NCI-H82 treated with DMSO at 0.1 percent for 48 hours (cell line): ENCODE measurements around the gene TEAD1.

ENCODE experiments used
- DNase-seq: peaks from one replicate; lab custom pipeline; 2025; ENCODE audit not compliant: unreplicated experiment; lab: John Stamatoyannopoulos, UW

Gene TEAD1

DNA sequence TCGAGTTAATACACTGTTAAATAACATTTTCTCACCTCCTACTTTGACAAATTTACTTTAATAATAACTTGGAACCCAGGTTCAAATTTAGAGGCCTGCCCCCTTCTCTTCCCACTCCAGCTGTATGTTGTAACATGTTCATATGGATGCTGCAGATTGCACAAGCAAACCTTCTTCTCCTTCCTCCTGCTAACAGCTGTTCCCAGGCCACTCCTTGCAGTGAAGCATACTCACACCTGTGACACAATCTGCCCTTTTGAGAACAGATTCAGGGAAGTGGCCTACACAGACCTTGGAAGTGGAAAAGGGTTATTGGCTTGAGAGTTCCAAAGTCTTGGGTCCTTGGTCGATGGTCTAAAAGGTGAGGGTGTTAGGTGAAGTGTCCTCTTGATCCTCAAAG, 131.9 kb downstream of the TEAD1 start:
- DNase-seq = no peak

DNA sequence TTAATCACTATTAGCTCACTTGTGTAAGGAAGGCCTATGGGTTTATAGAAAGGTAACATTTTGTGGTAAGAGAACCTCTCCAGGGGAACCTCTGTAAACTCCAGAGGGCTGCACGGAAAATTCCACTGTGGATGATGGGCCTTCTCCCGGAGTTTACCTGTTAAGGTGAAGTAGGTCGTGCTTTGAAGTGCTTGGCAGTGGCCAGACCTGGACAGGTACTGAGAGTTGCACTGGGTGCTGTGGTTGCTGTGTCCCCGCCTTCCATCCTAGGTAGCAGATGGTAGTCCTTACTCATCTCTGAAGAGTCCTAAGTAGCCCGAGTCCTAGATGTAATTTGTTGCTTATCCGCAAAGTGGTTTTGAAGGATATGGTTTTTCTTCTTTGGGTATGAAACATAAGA, 133.4 kb downstream of the TEAD1 start:
- peak; percentile 22 for DNase-seq

DNA sequence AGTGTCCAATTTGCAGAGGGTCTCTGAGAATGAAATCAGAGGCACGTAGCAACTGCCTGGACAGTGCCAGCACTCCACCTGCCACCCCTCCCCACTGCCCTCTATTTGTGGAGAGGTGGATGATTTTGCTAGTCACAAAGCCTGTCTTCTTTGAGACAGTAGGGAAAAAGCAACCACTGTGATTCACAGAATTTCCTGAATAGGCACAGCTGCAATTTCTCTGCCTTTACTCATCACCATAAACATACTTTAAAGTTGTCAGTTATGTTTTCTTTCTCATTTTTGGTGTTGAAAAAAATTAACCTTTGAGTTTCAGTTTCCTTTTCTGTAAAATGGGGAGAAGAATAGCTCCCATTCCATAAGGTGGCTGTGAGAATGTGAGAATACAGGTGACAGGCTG, 134.3 kb downstream of the TEAD1 start:
- no peak for DNase-seq

DNA sequence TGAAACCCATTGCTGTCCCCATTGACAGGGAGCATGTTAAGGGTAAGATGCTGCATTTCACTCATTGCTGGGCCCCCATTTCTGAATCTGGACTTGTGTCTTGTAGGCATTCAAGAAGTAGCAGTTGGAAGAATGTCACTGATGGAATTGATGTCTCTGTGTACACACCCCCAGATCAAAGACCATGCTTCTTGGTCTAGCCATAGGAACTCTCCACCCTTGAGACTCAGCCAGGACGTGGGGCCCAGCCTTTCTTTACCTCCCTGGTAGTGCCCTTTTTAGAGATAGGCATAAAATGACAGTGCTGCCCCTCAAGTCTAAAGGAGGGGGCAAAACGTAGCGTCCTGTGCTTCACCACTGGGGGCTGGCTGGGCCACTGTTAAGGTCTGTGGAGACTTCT, 135.1 kb downstream of the TEAD1 start:
- DNase-seq = no peak

DNA sequence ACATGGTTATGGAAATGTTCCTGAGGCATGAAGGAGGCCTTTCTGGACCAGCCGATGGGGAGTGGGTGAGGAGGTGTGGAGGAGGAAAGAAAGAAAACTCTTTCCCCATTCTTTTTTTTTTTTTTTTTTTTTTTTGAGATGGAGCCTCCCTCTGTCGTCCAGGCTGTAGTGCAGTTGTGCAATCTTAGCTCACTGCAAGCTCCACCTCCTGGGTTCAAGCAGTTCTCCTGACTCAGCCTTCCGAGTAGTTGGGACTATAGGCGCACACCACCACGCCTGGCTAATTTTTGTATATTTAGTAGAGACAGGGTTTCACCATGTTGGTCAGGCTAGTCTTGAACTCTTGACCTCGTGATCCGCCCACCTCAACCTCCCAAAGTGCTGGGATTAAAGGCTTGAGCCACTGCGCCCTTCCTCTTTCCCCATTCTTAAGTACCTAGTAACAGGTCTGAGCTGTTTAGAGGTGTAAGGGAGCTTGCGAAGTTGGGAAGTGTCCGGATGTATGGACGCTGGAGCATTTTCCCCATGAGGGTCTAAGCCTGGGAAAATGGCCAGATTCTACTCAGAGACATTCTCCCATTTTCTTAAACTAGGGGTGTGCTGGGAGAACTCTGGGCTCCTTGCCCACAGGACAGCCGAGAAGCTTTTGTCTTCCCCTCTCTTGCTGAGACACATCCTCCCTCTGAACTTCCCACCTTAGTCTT, 135.8 kb downstream of the TEAD1 start:
- DNase-seq = no peak

DNA sequence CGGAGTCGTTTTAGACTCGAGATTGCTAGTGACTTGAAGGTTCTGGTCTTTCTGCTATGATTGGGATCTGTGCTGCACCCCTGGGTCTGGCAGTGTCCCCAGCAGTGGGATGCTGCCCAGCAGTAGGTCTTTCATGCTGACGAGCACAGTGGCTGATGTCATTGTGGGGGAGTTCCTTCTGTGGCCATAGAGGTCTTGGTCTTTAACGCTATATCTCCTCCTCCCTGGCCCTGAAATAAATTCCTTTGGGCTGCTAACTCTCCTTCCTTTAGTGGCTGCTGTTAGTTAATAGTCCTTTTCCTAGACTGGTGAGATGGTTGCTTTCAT, 136.3 kb downstream of the TEAD1 start:
- no peak for DNase-seq

DNA sequence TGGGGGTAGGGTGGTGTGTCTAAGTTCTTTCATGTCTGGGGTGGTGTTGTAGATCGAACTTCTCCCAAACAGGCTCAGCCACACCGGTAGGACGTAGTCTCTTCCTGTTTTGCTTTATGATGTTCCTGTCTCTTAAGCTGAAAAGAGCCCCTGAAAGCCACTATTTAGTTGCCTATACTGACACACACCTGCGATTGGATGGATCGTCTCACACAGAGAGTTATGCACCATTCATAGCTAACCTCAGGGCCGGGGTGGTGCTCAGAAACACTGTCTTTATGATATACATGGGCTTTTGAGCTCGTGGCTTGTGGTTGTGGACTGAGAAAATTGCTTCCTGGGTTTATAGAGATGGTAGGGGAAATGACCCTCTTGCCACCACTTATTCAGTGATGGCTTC, 137.6 kb downstream of the TEAD1 start:
- DNase-seq = no peak

DNA sequence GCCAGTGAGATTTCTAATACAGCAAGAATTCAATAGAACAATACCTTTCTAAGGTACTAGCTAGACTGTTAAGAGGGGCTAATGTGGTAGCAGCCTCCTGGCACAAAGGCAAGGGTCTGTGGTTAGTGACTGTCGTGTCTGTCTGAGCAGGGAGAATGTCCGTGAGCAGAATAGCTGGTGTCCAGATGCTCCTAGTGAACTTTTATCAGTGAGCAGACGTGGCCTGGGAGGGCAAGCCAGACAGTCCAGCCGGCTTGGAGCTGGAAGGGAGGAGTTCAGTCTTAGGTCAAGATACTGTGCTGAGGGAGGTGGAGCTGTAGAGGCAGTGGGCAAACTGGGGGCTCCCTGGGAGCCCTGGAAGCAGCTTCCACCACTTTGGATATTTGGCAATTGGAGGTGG, 138.6 kb downstream of the TEAD1 start:
- DNase-seq = no peak

DNA sequence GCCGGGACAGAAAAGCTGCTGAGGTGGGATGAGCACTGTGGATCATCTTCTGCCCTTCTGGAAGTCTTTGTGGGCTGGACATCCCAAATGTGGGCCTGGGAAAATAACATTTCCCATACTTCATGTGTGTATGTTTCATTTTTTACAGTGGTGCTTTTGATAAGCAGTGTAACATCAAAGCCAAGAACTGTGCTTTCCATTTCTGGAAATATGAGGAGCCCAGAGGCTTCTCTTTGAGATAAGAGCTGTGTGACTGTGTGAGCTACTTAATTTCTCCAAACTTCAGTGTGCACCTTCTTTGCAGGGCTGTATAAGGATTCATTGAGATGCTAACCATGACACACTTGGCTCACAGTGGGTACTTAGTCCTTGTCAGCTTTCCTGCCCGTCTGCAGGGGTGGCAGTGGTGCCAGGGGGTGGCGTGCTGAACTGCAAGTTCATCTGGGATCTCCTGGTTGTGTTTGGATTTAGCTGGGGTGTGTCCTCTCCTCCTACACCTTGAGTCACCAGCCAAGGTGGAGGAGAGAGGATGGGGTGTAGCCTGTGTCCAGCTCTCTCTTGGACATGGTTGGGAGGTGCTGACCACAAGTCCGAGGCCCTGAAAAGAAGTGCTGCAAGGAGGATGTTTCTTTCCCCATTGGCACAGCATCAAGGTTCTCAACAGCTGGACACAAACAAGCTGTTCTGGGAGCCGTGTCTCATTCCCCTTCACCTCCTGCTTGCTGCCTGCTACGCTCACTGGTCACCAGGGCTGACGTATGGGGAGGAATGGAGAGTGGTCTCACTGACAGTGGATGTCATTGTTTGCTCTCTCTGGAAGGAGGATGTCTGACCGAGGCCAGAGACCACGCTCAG, 139.4 kb downstream of the TEAD1 start:
- no peak for DNase-seq

DNA sequence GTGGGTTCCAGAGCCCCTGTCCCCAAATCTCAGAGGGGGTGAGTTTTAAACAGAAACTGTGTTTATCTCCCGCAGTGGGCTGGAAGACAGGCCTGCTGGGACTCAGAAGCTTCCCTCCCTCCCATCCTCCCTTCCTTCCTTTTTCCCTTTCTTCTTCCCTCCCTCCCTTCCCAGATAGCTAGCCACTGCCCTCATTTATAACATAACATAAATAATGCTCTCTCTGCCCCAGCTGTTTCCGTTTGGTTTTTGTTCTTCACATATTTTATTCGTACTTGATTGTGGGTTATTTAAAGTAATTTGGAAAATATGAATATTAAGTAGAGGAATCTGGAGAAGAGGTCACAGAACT, 140.9 kb downstream of the TEAD1 start:
- no peak for DNase-seq

DNA sequence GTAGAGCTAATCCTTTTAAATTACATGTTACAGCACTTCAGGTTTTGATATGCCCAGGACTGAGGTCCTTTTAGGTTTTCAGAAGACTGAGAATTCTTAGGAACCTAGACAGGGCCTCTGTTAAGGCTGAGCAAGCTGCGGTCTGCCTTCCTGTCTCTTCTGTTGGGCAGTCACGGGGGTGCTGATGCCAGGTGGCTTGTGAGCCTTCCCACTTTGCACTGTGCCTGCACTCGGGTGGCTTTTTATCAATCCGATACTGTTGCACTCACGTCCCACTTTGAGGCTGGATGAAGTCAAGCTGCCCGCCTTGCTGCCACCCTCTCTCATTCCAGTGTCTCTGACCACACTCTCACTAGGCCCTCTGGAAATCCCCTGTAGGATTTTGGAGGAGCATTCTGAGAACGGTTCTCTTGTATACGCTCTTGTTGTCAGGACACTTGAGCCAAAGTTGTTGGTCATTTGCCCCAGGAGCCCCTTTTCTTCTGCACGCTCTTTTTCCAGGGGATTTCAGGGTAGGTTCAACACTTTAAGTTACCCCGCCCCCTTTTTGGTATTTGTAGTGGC, 141.8 kb downstream of the TEAD1 start:
- DNase-seq = no peak

DNA sequence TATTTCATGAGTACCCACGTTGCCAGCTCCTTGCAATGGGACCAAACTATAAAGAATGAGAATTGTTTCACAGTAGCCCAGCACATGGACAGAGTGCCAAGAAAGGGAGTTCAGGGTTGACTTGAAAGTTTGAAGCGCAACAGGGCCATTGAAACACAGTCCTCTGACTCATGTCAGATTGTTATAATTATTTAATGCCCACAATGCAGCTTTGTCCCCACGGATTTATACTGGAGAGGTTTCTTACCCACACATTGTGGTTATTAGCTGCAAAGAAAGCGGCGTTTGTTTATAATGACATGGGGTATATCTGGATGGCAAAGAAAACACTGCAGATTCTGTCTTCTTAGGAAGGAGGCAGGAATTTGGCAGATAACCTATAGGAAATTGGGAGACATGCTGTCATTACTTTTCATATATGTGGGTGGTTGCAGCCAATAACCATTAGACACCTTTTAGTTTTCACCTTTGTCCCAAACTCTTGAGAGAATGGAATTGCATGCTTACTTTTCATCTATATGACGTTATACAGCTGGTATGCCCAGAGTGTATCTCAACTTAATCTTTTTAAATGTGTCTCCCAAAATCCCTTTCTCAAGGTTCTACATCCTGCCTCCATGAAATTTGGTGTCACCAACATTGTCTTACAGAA, 143.6 kb downstream of the TEAD1 start:
- no peak for DNase-seq

DNA sequence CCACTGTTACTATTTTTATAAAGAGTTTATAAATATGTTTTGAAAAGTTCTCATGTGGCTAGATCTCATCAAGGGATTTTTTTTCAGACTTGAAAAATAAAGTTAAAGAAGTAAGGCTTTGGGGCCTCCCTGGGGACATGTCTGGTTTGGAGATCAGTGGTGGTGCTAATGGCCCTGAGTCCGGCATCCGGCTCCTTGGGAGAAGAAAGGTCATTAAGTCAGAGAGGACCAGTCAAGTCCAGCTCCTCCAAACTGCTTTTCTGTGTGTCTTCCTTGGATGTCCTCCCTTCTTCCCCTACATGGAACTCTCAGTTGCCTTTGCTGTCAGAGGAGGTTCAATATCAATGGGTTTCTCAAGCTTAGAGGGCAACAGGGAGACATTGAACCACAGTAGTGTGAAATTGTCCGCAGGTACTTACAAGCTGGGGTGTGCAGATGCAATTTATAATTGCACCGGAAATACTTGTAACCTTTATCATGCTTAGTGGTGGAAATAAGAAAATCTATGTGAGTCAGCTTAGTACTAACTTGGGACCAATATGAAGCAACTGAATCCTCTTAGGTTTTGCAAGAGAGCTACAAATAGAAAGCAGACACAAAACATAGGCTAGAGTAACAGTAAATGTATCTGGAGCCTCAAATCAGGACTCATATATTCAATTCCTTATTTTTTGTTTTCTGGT, 144.3 kb downstream of the TEAD1 start:
- no peak for DNase-seq

DNA sequence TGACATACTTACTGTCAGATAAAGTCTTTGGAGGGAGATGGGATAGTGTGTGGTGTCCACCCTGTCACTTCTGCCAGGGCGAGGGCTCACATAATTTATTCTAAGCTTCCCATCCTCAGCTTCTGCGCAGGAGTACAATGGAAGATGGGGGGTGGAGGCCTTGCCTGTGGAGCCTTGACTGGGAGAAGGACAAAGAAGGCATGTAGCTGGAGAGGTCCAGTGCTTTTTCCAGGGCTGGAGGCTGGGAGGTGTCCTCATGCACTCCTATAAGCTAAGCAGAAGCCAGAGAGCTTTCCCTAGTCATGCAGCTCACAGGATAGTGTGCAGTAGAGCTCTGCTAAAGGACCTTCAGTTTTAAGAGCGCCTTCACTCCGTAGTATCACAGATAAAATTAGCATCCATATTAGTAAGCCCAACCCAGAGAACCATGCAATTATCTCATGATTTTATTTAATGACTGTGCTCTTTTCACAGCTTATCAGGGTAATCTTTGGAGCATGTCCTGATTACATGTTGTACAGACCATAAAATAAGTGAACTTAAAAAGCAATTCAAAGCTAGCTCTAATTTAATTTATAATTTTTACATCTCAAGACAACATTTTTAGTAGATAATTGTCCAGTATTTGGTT, 148.3 kb downstream of the TEAD1 start:
- DNase-seq = no peak

DNA sequence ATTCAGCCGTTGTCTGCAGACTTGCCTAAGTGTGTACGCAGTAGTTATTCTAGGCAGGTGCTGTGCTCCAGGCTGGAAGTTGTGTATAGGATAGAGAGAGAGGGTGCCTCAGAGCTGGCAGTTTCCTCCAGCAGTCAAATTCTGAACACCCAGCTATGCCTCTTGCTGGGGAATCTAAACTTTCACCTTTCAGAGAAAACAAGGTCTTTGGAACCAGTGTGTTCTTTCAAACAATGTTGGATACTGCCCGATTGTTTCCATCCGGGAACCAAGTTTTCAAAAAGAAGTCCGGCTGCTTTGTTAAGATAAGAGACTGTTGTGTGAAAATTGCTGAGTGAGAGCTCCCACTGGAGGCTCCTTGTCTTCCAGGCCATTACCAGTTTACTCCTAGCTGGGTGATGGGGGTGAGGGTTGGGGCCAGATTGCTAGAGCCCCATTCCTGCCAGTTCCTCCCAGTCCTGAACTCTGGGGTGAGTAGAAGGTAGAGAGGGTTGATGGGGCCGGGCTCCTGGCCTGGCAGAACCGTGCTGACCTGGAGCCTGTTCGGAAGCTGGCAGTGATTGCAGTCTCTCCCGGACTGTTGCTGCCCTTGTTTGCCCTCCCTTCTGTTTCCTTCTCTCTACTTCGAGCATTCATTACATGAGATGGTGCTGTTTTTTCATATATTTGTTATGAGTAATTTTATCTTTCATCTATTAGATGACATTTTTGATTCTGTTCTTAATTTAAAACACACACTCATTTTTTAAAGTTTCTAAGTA, 150.2 kb downstream of the TEAD1 start:
- no peak for DNase-seq

DNA sequence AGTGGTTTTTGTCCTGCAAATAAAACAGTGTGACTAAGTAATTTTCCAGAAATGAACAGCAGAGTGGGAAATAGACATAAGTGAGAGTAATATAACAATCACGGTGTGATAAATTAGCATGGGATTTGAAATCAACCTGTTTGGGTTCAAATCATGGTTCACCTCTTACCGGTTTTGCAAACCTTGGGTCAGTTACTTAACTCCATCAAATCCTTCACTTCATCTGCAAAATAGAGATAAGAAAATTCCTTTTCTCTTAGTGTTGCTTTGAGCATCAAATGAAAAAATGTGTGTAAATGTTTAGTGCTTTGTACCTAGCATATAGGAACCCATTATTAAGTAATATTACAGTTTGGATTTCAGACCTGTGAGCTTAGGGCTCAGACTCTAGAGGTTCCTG, 152.2 kb downstream of the TEAD1 start:
- DNase-seq = no peak

DNA sequence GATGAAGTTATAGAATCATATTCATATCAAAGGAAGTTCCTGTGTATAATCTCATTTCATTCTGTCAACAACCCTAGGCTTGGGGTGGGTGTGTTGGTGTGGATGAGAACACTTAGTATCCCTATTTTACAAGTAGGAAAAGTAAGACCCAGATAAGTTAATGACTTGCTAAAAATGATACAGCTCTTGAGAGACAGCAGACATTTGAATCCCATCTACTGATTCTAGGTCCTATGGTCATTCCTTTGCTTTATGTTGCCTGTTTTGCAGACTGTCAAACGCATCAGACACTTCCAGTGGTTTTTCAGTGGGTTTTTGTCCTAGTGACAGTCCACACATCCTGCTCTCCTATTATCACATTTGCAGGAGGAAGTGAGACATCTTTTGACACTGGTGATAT, 153.1 kb downstream of the TEAD1 start:
- no peak for DNase-seq

DNA sequence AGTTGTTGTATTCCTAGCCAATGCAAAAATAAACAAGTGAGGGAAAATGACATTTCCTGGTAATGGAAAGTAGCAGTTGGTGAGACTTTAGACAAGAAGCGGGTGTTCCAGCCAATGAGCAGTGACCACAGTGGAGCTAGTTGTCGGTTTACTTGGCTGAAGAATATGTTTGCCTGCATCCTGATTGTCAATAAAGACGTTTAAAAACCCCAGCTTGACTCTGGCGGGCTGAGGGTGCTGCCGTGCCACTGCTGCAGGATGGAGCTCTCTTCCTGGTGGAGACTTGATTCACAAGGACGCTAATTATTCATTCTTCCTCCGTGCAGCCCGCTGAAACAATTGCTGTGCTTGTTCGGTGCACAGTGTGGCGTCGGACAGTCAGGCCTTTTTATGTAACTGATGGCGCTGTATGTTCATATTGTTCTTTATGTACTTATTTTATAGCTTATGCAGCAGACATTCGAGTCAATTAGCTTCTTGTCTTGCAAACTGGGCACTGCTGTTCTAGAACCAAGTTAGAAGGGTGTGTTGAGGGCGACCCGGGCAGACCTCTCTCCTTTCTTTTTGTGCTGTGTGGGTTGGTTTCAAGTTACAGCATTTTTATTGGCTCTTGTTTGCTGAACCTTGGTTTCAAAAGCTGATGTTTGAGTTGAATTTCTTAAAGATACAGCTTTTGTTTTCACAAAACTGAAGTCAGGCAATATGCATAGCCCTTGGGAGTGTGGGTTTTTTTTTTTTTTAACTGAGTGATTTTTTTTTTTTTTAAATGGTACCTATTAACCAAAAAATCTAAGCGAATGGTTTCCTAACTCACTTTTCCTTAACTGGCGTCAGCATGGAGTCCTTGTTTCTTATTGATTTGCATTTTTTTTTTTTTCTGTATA, 153.9 kb downstream of the TEAD1 start:
- DNase-seq = no peak

DNA sequence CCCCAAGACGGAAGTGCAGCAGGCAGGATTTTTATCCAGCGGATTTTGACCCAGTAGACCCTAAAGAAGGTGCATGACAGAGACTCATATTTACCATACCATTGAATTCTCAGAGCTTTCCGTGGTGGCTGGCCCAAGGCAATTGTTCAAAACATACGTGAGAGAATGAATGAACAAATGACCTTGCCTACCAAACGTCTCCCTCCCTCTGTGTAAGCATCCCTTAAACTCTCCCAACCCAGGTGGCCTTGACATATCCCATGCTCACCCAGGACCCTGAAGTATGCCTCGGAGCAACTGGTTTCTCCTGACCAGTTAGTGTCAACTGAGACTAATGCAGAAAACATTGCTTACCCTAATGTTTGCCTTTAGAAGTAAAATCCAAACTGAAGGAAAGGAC, 154.9 kb downstream of the TEAD1 start:
- no peak for DNase-seq
